Stromal cell of bone marrow (primary cell): ENCODE measurements around the gene TNRC6C.
"Not testable (repeated sequence)": the region's sequence is repeated elsewhere in the genome, so short reads cannot be mapped to it uniquely, and the experiment has no call there.

Experiments used
- DNase-seq: peaks from one replicate; pipeline ENCODE4 v3.0.0-alpha.2; 2012; ENCODE audit warnings: low read depth

TNRC6C gene

GRCh38 chr17:78082355-78082872 lies 123.9 kb downstream of the TNRC6C start:
- not testable (repeated sequence) for DNase-seq

- DNase-seq: no peak
Measured at GRCh38 chr17:78082988-78083387, 124.5 kb downstream of the TNRC6C start.

- no peak for DNase-seq
Measured at GRCh38 chr17:78086740-78087139, 128.2 kb downstream of the TNRC6C start.

GRCh38 chr17:78088529-78088928 lies 130.0 kb downstream of the TNRC6C start:
- DNase-seq: no peak

- no peak for DNase-seq
Measured at GRCh38 chr17:78089576-78090281, 131.2 kb downstream of the TNRC6C start.

- no peak for DNase-seq
Measured at GRCh38 chr17:78092794-78093324, 134.4 kb downstream of the TNRC6C start.

GRCh38 chr17:78095035-78095434 lies 136.5 kb downstream of the TNRC6C start:
- no peak for DNase-seq

- DNase-seq: no peak
Measured at GRCh38 chr17:78096093-78096492, 137.6 kb downstream of the TNRC6C start.

- no peak for DNase-seq
Measured at GRCh38 chr17:78101112-78101511, 142.6 kb downstream of the TNRC6C start.

GRCh38 chr17:78101542-78101941 lies 143.0 kb downstream of the TNRC6C start:
- no peak for DNase-seq

GRCh38 chr17:78103311-78103710 lies 144.8 kb downstream of the TNRC6C start:
- no peak for DNase-seq

- no peak for DNase-seq
Measured at GRCh38 chr17:78104540-78104941, 146.0 kb downstream of the TNRC6C start.

GRCh38 chr17:78105101-78105500 lies 146.6 kb downstream of the TNRC6C start:
- no peak for DNase-seq

- DNase-seq: no peak
Measured at GRCh38 chr17:78105551-78105950, 147.0 kb downstream of the TNRC6C start.

GRCh38 chr17:78106211-78106610 lies 147.7 kb downstream of the TNRC6C start:
- no peak for DNase-seq

GRCh38 chr17:78107457-78107856 lies 149.0 kb downstream of the TNRC6C start:
- DNase-seq: no peak

GRCh38 chr17:78107976-78108725 lies 149.6 kb downstream of the TNRC6C start:
- no peak for DNase-seq

GRCh38 chr17:78108726-78109488 lies 150.4 kb downstream of the TNRC6C start:
- no peak for DNase-seq

- no peak for DNase-seq
Measured at GRCh38 chr17:78109489-78109761, 150.9 kb downstream of the TNRC6C start.

- DNase-seq: no peak
Measured at GRCh38 chr17:78110363-78111015, 152.0 kb downstream of the TNRC6C start.

- DNase-seq: no peak
Measured at GRCh38 chr17:78111016-78111726, 152.7 kb downstream of the TNRC6C start.
